ENCODE measurements around the gene FLYWCH2.

Gene FLYWCH2, protein sequence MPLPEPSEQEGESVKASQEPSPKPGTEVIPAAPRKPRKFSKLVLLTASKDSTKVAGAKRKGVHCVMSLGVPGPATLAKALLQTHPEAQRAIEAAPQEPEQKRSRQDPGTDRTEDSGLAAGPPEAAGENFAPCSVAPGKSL
- 4.1 to 9.2 reads per million in 2 donors for total RNA-seq

DNA sequence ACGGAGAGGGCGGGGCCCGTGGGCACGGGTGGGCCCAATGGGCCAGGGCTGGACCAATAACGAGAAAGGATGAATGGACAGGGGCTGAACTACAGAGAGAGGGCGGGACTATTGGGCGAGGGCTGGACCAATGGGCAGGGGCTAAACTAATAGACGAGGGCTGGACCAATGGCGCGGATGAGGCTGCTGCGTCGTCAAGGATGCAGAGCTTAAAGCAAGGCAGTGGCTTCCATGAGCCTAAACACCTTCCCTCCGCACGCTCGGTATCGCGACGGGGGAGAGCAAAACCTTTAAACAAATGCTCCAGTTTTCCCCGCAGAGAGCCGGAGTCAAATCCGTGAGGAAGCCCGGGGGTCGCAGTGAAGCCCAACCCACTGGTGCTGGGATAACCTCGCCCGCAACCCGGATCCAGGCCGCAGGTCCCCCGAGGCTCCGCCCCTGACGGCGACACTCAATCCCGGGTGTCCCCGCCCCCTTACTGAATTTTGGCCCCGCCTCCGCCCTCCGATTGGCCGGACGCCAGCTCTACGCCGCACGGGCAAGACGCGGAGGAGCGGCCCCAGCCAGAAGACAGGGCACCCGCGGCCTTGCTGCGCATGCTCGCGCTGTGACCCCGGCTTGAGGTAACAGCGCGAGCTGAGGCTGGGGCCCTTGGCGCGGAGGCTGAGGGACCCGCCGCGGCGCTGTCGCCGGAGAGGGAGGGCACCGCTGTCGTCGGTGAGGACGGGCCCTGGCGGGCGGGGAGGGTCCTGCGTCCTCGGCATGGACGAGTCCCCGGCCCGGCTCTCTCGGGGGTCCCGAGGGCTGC lies at the start of gene FLYWCH2:
Gene FLYWCH2 (plus strand): TSS at position 566 of the 808 bp plus-strand sequence. CDS start 13,235 bp downstream, outside the sequence.
- DNase-seq = peak; percentile 99 to 100 (median 99)

DNA sequence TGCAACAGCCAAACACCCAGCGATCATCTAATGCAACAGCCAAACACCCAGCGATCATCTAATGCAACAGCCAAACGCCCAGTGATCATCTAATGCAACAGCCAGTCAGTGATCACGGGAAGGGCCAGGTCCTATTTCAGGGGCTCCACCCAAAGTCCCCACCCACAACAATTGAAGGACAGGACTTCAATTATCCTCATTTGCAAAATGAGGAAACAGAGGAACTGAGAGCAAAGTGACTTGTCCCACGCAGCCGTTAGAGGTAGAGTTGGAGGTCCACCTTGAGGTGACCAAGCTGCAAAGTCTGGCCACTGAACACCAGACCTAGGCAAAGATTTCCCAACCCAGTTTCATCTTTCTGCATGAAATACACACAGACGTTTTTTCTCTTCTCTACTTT lies 49.2 kb upstream of the FLYWCH2 start:
- DNase-seq = no peak

GRCh38 chr16:2834968-2835367 lies 48.0 kb upstream of the FLYWCH2 start:
- DNase-seq = no peak

DNA sequence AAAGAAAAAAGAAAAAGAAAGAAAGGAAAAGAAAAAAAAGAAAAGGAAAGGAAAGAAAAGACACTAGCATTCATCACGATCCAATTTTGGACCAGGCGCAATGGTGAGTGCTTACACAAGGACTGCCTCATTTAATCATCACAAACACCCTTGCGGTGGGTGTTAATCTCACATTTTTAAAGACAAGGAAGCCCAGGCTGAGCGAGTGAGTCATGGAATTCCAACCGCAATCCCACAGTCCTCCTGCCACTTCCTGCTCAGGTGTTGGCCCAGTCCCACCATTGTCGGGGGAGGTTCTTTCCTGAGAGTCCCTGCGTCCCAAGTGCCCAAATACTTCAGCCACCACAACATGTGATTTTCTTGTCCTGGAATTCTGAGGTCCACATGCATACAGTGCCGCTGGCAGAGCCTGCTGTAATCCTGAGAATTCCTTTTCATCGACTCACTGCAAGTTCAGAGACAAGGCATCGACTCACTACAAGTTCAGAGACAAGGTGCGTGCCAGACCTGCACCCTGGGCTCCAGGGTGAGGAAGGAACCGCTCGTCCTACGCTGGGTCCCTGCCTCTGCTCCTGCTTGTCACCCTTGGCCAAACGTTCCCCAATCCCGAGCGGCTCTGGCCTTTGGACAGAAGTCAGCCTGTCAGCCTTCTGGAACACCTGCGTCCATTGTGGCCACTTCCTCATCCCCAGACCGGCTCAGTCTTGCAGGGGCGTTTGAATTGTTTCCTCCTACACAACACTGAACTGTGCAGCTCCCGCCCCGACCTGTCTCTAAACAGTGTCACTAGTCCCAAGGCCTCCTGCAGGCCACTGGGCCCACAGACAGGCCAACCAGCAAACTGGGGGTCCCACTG lies 47.1 kb upstream of the FLYWCH2 start:
- no peak for DNase-seq

- no peak for DNase-seq
Observed at GRCh38 chr16:2836646-2837508, 46.1 kb upstream of the FLYWCH2 start.

DNA sequence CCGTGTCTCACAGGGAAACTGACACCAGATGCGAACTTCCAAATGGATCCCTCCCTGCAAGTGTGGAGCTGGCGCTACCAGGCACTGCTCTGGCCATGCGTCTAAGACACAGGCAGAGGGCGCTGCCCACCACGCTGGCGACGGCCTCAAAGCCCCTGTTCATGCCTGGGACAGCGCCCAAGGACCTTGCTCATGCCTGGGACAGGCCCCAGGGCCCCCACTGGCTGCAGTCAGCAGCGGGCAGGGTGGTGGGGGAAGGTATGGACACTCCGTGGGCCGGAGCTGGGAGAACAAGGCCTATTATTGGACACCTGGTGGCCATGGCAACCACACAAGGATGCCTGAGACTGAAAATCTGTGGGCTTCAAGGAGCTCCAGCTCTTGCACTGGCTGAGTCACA lies 44.1 kb upstream of the FLYWCH2 start:
- DNase-seq = peak in 4 of 5 experiments; percentile 26 to 55 (median 42)

GRCh38 chr16:2839650-2840450 lies 43.2 kb upstream of the FLYWCH2 start:
- DNase-seq = no peak

- DNase-seq = peak in 1 of 5 experiments; percentile 18
Observed at GRCh38 chr16:2840914-2841313, 42.1 kb upstream of the FLYWCH2 start.

GRCh38 chr16:2841606-2842339 lies 41.2 kb upstream of the FLYWCH2 start:
- peak in 1 of 5 experiments; percentile 29 for DNase-seq

- peak in 4 of 5 experiments; percentile 54 to 87 (median 73) for DNase-seq
Observed at GRCh38 chr16:2842340-2843000, 40.5 kb upstream of the FLYWCH2 start.

- DNase-seq = no peak
Observed at GRCh38 chr16:2843526-2843925, 39.5 kb upstream of the FLYWCH2 start.

- peak in 1 of 5 experiments; percentile 24 for DNase-seq
Observed at GRCh38 chr16:2845116-2845515, 37.9 kb upstream of the FLYWCH2 start.

DNA sequence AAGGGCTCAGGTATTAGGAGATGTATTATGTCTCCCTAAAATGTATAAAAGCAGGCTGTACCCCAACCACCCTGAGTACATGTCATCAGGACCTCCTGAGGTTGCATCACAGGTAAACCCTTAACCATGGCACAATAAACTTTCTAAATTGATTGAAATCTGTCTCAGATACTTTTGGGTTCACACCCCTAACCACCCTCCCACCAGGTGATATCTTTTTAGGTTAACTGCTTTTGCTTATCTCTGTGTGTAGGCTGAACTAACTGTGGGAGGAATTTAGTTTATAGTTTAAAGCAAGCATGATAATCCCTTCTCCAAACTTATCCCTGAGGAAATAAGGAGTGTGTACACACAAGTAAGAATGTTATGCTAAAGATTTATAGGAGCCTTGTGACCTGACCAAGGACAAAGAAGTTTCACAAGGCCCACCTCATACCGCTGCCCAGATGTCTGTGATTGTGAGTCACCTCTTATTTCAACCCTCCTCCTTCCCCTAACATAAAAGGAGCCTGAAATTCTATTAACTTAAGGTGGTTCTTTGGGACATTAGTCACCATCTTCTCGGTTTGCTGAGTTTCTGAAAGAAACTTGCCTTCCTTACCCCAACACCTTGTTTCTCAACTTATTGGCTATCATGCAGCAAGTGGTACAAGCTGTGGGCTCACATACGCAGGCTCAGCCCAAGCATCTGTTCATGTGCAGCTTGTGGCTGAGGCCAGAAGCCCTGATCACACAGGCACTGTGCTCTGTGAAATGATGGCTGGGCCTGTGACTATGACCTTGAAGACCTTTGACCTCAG lies 36.3 kb upstream of the FLYWCH2 start:
- peak in 1 of 5 experiments; percentile 72 for DNase-seq

DNA sequence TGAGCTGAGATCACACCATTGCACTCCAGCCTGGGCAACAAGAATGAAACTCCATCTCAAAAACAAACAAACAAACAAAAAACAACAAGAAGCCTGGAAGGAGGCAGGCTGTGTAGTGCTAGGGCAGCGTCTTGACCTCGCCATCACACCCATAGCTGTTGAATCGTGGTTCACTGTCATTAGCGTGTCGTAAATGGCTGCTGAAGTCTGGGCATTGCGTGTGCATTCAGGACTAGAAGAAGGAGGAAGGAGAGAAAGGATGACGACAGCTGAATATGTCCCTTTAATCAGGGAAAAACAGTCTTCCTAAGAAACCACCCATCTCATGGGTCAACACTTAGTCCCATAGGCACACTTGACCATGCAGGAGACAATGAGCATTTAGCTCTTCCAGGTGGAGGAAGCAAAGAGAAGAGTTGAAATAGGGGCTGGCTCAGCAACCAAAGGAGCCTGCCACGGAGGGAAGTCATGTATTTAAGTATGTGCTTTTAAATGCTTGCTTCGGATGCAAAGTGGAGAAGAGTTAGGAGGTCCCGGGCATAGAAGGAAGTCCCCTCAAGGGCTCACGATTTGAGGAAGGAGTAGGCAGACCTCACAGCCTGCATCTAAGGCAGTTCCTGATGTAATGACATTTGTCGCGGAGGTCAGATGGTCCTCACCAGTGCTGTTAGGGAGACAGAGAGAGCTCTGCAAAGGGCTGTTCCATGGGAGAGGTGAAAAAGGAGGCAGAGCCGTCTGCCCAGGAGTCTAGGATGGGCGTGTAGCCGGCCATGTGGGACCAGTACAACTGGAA lies 33.9 kb upstream of the FLYWCH2 start:
- no peak for DNase-seq

GRCh38 chr16:2852003-2852730 lies 30.8 kb upstream of the FLYWCH2 start:
- DNase-seq = no peak

DNA sequence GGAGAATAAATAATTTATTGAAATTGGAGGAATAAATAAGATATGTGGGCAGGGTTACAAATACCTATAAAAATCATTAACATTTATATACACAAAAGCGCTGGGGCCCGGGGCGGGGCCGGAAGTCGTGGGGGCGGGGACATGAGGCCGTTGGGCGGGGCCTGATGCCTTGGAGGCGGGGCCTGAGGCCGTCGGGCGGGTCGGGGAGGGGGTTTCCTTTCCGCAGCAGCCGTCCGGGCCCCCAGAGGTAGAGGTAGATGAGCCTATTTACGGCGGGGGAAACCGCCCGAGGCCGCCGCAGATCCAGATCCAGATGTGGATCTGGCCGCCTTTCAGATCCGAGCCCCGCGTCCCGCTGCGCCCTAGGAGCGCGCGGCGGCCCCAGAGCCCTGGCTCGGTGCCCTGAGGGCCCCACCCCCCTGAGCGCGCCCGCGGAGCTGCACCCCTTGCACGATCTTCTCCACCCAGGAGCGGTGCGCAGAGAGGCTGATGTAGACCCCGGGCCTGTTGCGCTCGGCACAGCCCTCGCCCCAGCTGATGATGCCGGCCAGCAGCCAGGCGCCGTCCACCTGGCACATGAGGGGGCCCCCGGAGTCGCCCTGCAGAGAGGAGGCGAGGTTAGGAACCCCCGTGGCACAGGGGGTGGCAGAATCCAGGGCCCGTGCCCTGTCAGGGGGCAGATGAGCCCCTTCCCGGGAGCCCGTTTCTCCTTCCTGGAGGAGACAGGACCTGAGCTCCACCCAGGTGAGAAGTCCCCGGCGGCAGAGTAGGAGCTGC lies 30.1 kb upstream of the FLYWCH2 start:
- DNase-seq = no peak

Measured in T-helper 2 cell (primary cell).